HUES64 (cell line): Measurements from ENCODE around the gene MYRIP.
"Not testable (repeated sequence)": the region's sequence is repeated elsewhere in the genome, so short reads cannot be mapped to it uniquely, and the experiment has no call there.

Experiments
- H3K27ac ChIP-seq: 2 replicates; pipeline ENCODE4 v1.7.0; 2013; ENCODE audit warnings: low read depth, low read length, inconsistent platforms
- H3K27me3 ChIP-seq: 2 replicates; pipeline ENCODE4 v1.6.1; 2013; ENCODE audit warnings: mild to moderate bottlenecking, low read length; ENCODE audit not compliant: insufficient read depth
- H3K36me3 ChIP-seq: 2 replicates; pipeline ENCODE4 v1.6.1; 2013; ENCODE audit warnings: mild to moderate bottlenecking, low read length; ENCODE audit not compliant: insufficient read depth
- H3K4me1 ChIP-seq: 2 replicates; pipeline ENCODE4 v1.6.1; 2013; ENCODE audit warnings: mild to moderate bottlenecking, low read length, moderate library complexity; ENCODE audit not compliant: insufficient read depth
- H3K4me3 ChIP-seq: 2 replicates; pipeline ENCODE4 v1.5.1; 2013; ENCODE audit warnings: mild to moderate bottlenecking, low read length, moderate library complexity
- H3K9ac ChIP-seq: 2 replicates; pipeline ENCODE4 v1.6.1; 2013; ENCODE audit warnings: mild to moderate bottlenecking, low read depth, low read length
- H3K9me3 ChIP-seq: 2 replicates; pipeline ENCODE4 v1.6.1; 2013; ENCODE audit warnings: low read depth, low read length; ENCODE audit not compliant: insufficient read depth
- WGBS: fragments of 150-250, 120-280 bp; methylation state at CpG from one replicate; pipeline ENCODE4 v1.1.7; 2013; ENCODE audit warnings: missing lambda C conversion rate; 5-methylcytosine and 5-hydroxymethylcytosine counted together

The MYRIP gene

GRCh38 chr3:40068636-40069035 lies 259.2 kb downstream of the MYRIP start:
- H3K27ac ChIP-seq, result no peak overlapping the region
- no peaks in the 10 kb centered on the region for H3K9me3 ChIP-seq
- no peak overlapping the region for H3K9ac ChIP-seq
- WGBS, result 97% methylated on average over 4 of the region's 4 CpGs
- no peak overlapping the region for H3K4me3 ChIP-seq
- no peaks in the 10 kb centered on the region for H3K27me3 ChIP-seq
- H3K36me3 ChIP-seq, result no peaks in the 10 kb centered on the region
- no peaks in the 10 kb centered on the region for H3K4me1 ChIP-seq

- Histone ChIP-seq H3K4me3 (no peak overlapping the region), H3K27ac (no peak overlapping the region), H3K4me1 (no peaks in the 10 kb centered on the region), H3K36me3 (no peaks in the 10 kb centered on the region), H3K9ac (no peak overlapping the region), H3K27me3 (no peaks in the 10 kb centered on the region), H3K9me3 (no peaks in the 10 kb centered on the region)
- 98% methylated on average over 1 of the region's 1 CpG for WGBS
These were observed 261.4 kb downstream of the MYRIP start for GRCh38 chr3:40070816-40071215.

GRCh38 chr3:40071683-40072238 lies 262.4 kb downstream of the MYRIP start:
- Histone ChIP-seq H3K4me1 (no peaks in the 10 kb centered on the region), H3K9ac (no peak overlapping the region), H3K9me3 (no peaks in the 10 kb centered on the region), H3K27me3 (no peaks in the 10 kb centered on the region), H3K4me3 (no peak overlapping the region), H3K36me3 (no peaks in the 10 kb centered on the region), H3K27ac (no peak overlapping the region)
- 90% methylated on average over 3 of the region's 3 CpGs for WGBS

DNA sequence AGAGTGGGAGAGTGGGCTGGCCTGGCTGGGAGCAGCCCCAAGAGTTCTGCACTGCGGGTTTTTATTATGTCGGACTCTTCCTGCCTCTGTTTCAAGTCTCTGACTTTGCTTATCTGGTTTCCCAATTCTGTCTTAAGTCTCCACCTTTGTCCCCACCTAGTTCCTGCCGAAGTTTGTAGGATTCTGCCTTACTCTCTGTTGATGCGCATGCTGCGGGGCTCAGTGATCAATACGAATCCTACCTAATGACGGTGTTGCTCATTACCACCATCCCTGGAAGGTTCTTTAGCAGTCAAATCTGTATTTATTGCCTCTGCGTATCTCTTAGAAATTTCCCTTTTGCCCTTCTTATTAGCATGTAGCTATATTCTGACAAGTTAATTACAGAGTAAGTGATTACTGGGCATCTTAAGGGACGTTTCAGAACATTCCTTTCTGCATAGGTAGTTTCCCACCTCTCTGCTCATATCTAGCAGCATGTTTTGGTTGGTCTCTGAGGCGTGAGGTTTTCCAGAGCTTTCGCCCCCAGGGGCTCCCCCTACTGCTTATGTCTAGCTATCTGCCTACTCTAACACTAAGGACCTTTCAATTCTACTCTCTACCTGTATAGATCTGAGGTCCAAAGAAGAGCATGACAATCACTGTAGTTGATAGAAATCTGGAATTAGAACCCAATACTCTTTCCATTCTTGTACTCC lies 264.1 kb downstream of the MYRIP start:
- H3K27ac ChIP-seq, result no peak overlapping the region
- WGBS, result 77% methylated on average over 11 of the region's 11 CpGs

DNA sequence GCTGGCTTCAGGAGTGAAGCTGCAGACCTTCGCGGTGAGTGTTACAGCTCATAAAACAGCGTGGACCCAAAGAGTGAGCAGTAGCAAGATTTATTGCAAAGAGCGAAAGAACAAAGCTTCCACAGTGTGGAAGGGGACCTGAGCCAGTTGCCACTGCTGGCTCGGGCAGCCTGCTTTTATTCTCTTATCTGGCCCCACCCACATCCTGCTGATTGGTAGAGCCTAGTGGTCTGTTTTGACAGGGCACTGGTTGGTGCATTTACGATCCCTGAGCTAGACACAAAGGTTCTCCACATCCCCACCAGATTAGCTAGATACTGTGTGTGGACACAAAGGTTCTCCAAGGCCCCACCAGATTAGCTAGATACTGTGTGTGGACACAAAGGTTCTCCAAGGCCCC lies 267.7 kb downstream of the MYRIP start:
- H3K27me3 ChIP-seq, H3K36me3 ChIP-seq, H3K4me3 ChIP-seq, H3K9ac ChIP-seq, H3K27ac ChIP-seq, H3K4me1 ChIP-seq, H3K9me3 ChIP-seq: not testable (repeated sequence)
- 98% methylated on average over 5 of the region's 6 CpGs for WGBS

More for the DNA sequence above, 264.1 kb downstream of the MYRIP start:
- H3K4me1 ChIP-seq, result no peaks in the 10 kb centered on the region
- H3K4me3 ChIP-seq, result no peak overlapping the region
- H3K9me3 ChIP-seq, result no peaks in the 10 kb centered on the region
- H3K27me3 ChIP-seq, result no peaks in the 10 kb centered on the region
- no peaks in the 10 kb centered on the region for H3K36me3 ChIP-seq
- H3K9ac ChIP-seq, result no peak overlapping the region

GRCh38 chr3:40077828-40078492 lies 268.6 kb downstream of the MYRIP start:
- H3K9me3 ChIP-seq, H3K4me3 ChIP-seq, H3K4me1 ChIP-seq, H3K36me3 ChIP-seq, H3K27ac ChIP-seq, H3K27me3 ChIP-seq, H3K9ac ChIP-seq: not testable (repeated sequence)
- WGBS, result 97% methylated on average over 39 of the region's 41 CpGs

GRCh38 chr3:40078590-40078989 lies 269.2 kb downstream of the MYRIP start:
- Histone ChIP-seq H3K4me1 (no peaks in the 10 kb centered on the region), H3K4me3 (no peak overlapping the region), H3K27me3 (no peaks in the 10 kb centered on the region), H3K36me3 (no peaks in the 10 kb centered on the region), H3K9ac (no peak overlapping the region), H3K9me3 (no peaks in the 10 kb centered on the region), H3K27ac (no peak overlapping the region)
- WGBS, result 98% methylated on average over 3 of the region's 3 CpGs

DNA sequence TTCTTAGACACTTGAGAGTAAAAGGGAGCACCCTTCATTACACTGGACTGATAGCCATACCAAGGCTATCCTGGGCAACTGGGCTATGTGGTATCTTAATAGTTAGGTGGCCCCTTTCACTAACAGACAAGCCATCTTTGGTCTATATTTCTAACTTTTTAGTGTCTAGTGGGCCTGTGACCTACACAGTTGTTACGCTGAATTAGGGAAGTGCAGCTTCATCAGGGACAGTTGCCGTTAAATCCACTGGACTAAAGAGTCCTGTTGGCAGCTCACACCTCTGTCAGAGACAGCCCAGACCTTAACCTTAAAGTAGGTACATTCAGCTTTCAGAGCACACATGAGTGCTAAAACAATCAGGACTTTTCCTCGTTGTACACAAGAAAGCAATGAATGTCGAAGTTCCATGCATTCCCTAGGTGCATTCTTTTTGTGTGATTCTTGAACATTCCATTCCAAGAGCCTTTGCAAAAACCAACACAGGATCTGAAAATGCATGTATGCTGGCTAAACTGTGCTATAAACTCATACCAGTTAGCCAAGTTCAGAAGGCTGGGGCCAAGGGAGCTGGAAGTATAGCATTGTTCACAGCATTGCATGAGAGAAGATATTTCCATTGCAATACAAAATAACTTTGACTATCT lies 269.9 kb downstream of the MYRIP start:
- H3K36me3 ChIP-seq, result no peaks in the 10 kb centered on the region
- H3K9ac ChIP-seq, result no peak overlapping the region
- H3K9me3 ChIP-seq, result no peaks in the 10 kb centered on the region
- H3K4me3 ChIP-seq, result no peak overlapping the region
- H3K27ac ChIP-seq, result no peak overlapping the region
- no peaks in the 10 kb centered on the region for H3K27me3 ChIP-seq
- no peaks in the 10 kb centered on the region for H3K4me1 ChIP-seq
- WGBS, result 86% methylated on average over 4 of the region's 4 CpGs

GRCh38 chr3:40079847-40080240 lies 270.4 kb downstream of the MYRIP start:
- Histone ChIP-seq H3K27me3 (no peaks in the 10 kb centered on the region), H3K36me3 (no peaks in the 10 kb centered on the region), H3K9ac (no peak overlapping the region), H3K4me1 (no peaks in the 10 kb centered on the region), H3K4me3 (no peak overlapping the region), H3K27ac (no peak overlapping the region), H3K9me3 (no peaks in the 10 kb centered on the region)

DNA sequence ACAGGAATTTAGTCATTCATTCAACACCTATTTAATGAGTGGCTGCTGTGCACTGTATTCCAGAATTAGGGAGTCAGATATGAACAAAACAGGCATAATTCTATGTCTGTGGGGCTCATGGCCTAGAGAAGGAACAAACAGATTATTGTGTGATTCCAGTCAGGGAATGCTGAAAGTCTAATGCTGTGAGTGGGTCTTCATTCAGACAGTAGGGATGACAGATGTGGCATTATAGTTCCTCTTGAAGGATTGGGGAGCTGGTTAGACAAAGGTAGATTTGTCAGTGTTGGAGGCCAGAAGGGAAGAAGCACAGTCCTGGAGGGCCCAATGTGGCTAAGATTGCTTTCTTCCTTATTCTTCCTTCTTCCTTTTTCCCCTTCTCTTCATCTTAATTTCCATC lies 273.7 kb downstream of the MYRIP start:
- no peaks in the 10 kb centered on the region for H3K27me3 ChIP-seq
- H3K9me3 ChIP-seq, result no peaks in the 10 kb centered on the region
- no peak overlapping the region for H3K27ac ChIP-seq
- H3K9ac ChIP-seq, result no peak overlapping the region
- H3K4me1 ChIP-seq, result no peaks in the 10 kb centered on the region
- H3K4me3 ChIP-seq, result no peak overlapping the region
- H3K36me3 ChIP-seq, result no peaks in the 10 kb centered on the region

- H3K4me3 ChIP-seq, H3K27ac ChIP-seq, H3K9me3 ChIP-seq, H3K36me3 ChIP-seq, H3K9ac ChIP-seq, H3K4me1 ChIP-seq, H3K27me3 ChIP-seq: not testable (repeated sequence)
- no CpG with 5 or more reads among the region's 12 CpGs for WGBS
These were observed 275.0 kb downstream of the MYRIP start for GRCh38 chr3:40084424-40084823.
